ENCODE results near the gene BEND4.

Gene BEND4

DNA sequence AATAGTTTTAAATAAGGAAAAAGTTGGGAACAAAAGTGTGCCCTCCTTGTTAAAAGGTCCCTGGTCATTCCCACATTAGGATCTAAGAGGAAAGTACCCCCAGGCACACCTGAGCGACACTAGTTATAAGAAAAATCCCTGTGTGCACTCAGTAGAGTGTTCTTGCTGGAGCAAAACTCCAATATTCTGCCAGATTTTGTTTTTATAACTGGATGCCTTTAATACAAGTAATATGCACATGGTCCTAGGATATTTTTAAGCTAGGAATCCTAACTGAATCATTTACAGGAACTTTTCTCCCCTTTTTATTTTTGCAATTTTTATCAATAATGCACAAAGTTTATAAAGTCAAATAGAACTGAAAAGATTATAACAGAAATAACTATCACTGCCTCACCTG lies 68.6 kb downstream of the BEND4 start:
- in situ Hi-C loops (cut with HindIII; ENCODE audit: low pct_ligation_motif_present, low sequenced_read_pairs) = no loop called here
- Histone ChIP-seq H3K36me3 (replicated peaks) (no peaks in the 10 kb centered on the region), H3K27me3 (replicated peaks) (no peaks in the 10 kb centered on the region), H3K4me3 (ENCODE audit: low read depth, low read length) (no peak overlapping the region), H3K27ac (no peak overlapping the region)
- no peak for DNase-seq
- TF ChIP-seq, protein P1, sequence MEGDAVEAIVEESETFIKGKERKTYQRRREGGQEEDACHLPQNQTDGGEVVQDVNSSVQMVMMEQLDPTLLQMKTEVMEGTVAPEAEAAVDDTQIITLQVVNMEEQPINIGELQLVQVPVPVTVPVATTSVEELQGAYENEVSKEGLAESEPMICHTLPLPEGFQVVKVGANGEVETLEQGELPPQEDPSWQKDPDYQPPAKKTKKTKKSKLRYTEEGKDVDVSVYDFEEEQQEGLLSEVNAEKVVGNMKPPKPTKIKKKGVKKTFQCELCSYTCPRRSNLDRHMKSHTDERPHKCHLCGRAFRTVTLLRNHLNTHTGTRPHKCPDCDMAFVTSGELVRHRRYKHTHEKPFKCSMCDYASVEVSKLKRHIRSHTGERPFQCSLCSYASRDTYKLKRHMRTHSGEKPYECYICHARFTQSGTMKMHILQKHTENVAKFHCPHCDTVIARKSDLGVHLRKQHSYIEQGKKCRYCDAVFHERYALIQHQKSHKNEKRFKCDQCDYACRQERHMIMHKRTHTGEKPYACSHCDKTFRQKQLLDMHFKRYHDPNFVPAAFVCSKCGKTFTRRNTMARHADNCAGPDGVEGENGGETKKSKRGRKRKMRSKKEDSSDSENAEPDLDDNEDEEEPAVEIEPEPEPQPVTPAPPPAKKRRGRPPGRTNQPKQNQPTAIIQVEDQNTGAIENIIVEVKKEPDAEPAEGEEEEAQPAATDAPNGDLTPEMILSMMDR (IDR thresholded peaks at IDR 0.05; ENCODE audit: low read depth, low read length, missing control alignments) = no peak

DNA sequence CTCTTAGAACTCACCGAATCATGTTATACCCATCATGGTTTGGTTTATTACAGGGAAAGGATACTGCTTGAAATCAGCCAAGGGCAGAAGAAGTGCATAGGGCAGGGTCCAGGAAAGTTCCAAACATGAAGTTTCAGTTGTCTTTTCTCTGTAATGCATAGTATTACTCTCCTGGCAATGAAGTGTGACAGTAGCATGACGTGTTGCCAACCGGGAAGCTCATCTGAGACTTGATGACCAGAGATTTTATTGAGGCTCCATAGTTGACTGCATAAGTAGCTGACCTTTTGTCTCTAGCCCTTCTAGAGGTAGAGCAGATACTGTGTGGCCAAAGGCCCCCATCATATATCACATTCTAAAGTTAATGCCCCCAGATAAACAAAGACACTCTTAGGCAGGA lies 72.1 kb downstream of the BEND4 start:
- TF ChIP-seq, protein P1 (IDR thresholded peaks at IDR 0.05; ENCODE audit: low read depth, low read length, missing control alignments) = no peak
- no peak for DNase-seq
- no peaks in the 10 kb centered on the region for H3K27me3 ChIP-seq (replicated peaks)
- in situ Hi-C loops (cut with HindIII; ENCODE audit: low pct_ligation_motif_present, low sequenced_read_pairs) = no loop called here
- no peaks in the 10 kb centered on the region for H3K36me3 ChIP-seq (replicated peaks)
- no peak overlapping the region for H3K4me3 ChIP-seq (ENCODE audit: low read depth, low read length)
- no peak overlapping the region for H3K27ac ChIP-seq

- TF ChIP-seq, protein P1 (IDR thresholded peaks at IDR 0.05; ENCODE audit: low read depth, low read length, missing control alignments) = no peak
Observed at GRCh38 chr4:42078184-42078801, 74.2 kb downstream of the BEND4 start.

GRCh38 chr4:42074294-42074693 lies 78.2 kb downstream of the BEND4 start:
- no peaks in the 10 kb centered on the region for H3K27me3 ChIP-seq (replicated peaks)
- TF ChIP-seq, protein P1 (IDR thresholded peaks at IDR 0.05; ENCODE audit: low read depth, low read length, missing control alignments) = no peak
- in situ Hi-C loops (cut with HindIII; ENCODE audit: low pct_ligation_motif_present, low sequenced_read_pairs) = no loop called here
- no peak overlapping the region for H3K4me3 ChIP-seq (ENCODE audit: low read depth, low read length)
- peaks cover 3% of the 10 kb centered on the region for H3K36me3 ChIP-seq (replicated peaks)
- DNase-seq = no peak
- H3K27ac ChIP-seq = no peak overlapping the region

More at GRCh38 chr4:42078184-42078801, 74.2 kb downstream of the BEND4 start:
- in situ Hi-C loops (cut with HindIII; ENCODE audit: low pct_ligation_motif_present, low sequenced_read_pairs) = no loop called here
- no peak for DNase-seq
- Histone ChIP-seq H3K36me3 (replicated peaks) (no peaks in the 10 kb centered on the region), H3K27ac (no peak overlapping the region), H3K4me3 (ENCODE audit: low read depth, low read length) (no peak overlapping the region), H3K27me3 (replicated peaks) (no peaks in the 10 kb centered on the region)

- TF ChIP-seq, protein P1 (IDR thresholded peaks at IDR 0.05; ENCODE audit: low read depth, low read length, missing control alignments) = no peak
- peaks cover 6% of the 10 kb centered on the region for H3K36me3 ChIP-seq (replicated peaks)
- no peak for DNase-seq
Observed at GRCh38 chr4:42070463-42070862, 82.0 kb downstream of the BEND4 start.

DNA sequence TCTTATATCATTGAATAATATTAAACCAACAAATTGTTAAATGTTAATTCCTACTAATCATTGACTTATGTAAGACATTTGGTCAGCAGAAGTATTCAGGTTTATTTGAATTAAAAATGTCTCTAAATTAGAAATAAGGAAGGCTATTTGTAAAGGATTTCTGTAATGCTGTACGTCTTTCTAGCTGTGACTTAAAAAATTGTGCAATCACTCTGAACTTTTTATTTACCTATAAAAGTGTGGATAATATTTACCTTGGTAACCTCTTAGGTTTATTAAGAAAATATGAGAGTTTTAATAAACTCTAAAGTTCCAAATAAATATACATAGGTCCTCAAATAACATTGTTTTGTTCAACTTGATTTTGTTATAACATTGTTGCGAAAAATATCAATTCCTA lies 85.2 kb downstream of the BEND4 start:
- no peak for DNase-seq
- H3K27ac ChIP-seq = no peak overlapping the region
- H3K36me3 ChIP-seq (replicated peaks) = peaks cover 6% of the 10 kb centered on the region
- no peak overlapping the region for H3K4me3 ChIP-seq (ENCODE audit: low read depth, low read length)
- TF ChIP-seq, protein P1 (IDR thresholded peaks at IDR 0.05; ENCODE audit: low read depth, low read length, missing control alignments) = no peak
- H3K27me3 ChIP-seq (replicated peaks) = no peaks in the 10 kb centered on the region
- in situ Hi-C loops (cut with HindIII; ENCODE audit: low pct_ligation_motif_present, low sequenced_read_pairs) = no loop called here

More at GRCh38 chr4:42070463-42070862, 82.0 kb downstream of the BEND4 start:
- H3K27me3 ChIP-seq (replicated peaks) = no peaks in the 10 kb centered on the region
- H3K27ac ChIP-seq = no peak overlapping the region
- H3K4me3 ChIP-seq (ENCODE audit: low read depth, low read length) = no peak overlapping the region
- in situ Hi-C loops (cut with HindIII; ENCODE audit: low pct_ligation_motif_present, low sequenced_read_pairs) = no loop called here
